ENCODE data around the gene PLEKHG1. TPM values are rescaled to one million over a fixed set of nuclear protein-coding genes. Genes with fewer than 3 reads are reported as not detected.

Gene PLEKHG1
- total and polyA plus RNA-seq, 2 of the 13 experiments (the other 11 are each of a cell fraction or from before 2014, with no cell fraction given): 0.03 to 0.04 TPM

DNA sequence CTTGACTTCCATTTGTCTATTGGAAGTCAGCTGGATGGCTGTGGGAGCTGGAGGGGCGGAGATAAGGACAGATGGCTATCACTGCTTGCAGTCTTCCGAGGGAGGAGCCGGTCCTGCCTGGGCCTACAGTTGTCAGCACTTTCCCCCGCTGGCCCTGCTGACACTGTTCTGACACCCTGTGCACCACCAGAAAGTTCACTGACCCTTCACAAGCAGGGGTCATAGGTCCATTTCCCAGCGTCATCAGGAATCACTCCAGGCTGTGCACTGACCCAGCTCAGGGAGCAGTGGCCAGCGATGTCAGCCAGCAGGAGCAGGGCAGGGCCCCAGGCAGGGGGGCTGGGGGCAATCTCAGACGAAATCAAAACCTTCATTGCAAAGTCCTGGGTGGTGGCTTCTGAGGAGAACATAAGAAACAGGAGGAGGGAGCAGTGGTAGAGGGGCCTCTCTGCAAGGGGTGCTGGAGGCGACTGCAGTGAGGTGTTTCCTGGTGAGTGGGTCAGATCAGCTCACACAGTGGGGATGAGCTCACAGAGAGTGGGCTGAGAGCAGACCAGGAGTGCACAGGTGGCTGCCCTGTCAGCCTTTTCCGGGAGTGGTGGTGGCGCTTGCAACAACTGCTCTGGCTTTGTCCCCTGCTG is 26.5 kb upstream of the PLEKHG1 start (continued):
- no peak for TF ChIP-seq ZNF775 (CRISPR knock-in tag; IDR thresholded peaks at IDR 0.05; ENCODE audit: borderline replicate concordance)
- TF ChIP-seq CENPT (CRISPR knock-in tag; IDR thresholded peaks at IDR 0.05; ENCODE audit: low read depth): no peak
- no peak for TF ChIP-seq PBX3 (CRISPR knock-in tag; IDR thresholded peaks at IDR 0.05; ENCODE audit: borderline replicate concordance)
- TF ChIP-seq HCFC1 (IDR thresholded peaks at IDR 0.05; ENCODE audit: low read depth, low read length): no peak
- no peak for TF ChIP-seq ZNF230 (CRISPR knock-in tag; IDR thresholded peaks at IDR 0.05)
- TF ChIP-seq, protein P1, sequence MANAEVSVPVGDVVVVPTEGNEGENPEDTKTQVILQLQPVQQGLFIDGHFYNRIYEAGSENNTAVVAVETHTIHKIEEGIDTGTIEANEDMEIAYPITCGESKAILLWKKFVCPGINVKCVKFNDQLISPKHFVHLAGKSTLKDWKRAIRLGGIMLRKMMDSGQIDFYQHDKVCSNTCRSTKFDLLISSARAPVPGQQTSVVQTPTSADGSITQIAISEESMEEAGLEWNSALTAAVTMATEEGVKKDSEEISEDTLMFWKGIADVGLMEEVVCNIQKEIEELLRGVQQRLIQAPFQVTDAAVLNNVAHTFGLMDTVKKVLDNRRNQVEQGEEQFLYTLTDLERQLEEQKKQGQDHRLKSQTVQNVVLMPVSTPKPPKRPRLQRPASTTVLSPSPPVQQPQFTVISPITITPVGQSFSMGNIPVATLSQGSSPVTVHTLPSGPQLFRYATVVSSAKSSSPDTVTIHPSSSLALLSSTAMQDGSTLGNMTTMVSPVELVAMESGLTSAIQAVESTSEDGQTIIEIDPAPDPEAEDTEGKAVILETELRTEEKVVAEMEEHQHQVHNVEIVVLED (CRISPR knock-in tag; IDR thresholded peaks at IDR 0.05; ENCODE audit: borderline replicate concordance): no peak
- no peak for TF ChIP-seq ZNF484 (CRISPR knock-in tag; IDR thresholded peaks at IDR 0.05; ENCODE audit: borderline replicate concordance, low read depth)
- no peak for TF ChIP-seq YY1 (IDR thresholded peaks at IDR 0.05; ENCODE audit: insufficient read depth, insufficient replicate concordance, low read depth, low read length)
- no peak for TF ChIP-seq YEATS2 (CRISPR knock-in tag; IDR thresholded peaks at IDR 0.05; ENCODE audit: borderline replicate concordance)
- TF ChIP-seq ZNF367 (CRISPR knock-in tag; IDR thresholded peaks at IDR 0.05; ENCODE audit: borderline replicate concordance): no peak
- no peak for TF ChIP-seq SRSF9 (IDR thresholded peaks at IDR 0.05; ENCODE audit: borderline replicate concordance, insufficient read depth, low read depth, low read length, poor library complexity, severe bottlenecking)
- TF ChIP-seq ZNF44 (CRISPR knock-in tag; IDR thresholded peaks at IDR 0.05): no peak
- TF ChIP-seq, protein P2, sequence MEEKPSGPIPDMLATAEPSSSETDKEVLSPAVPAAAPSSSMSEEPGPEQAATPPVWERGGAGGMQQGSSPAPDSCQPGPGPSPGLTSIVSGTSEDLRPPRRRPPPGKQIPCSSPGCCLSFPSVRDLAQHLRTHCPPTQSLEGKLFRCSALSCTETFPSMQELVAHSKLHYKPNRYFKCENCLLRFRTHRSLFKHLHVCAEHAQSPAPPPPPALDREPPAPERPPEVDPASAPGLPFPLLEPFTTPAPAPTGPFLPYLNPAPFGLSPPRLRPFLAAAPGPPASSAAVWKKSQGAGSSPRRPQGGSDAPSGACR (CRISPR knock-in tag; IDR thresholded peaks at IDR 0.05): no peak
- TF ChIP-seq, protein P3, sequence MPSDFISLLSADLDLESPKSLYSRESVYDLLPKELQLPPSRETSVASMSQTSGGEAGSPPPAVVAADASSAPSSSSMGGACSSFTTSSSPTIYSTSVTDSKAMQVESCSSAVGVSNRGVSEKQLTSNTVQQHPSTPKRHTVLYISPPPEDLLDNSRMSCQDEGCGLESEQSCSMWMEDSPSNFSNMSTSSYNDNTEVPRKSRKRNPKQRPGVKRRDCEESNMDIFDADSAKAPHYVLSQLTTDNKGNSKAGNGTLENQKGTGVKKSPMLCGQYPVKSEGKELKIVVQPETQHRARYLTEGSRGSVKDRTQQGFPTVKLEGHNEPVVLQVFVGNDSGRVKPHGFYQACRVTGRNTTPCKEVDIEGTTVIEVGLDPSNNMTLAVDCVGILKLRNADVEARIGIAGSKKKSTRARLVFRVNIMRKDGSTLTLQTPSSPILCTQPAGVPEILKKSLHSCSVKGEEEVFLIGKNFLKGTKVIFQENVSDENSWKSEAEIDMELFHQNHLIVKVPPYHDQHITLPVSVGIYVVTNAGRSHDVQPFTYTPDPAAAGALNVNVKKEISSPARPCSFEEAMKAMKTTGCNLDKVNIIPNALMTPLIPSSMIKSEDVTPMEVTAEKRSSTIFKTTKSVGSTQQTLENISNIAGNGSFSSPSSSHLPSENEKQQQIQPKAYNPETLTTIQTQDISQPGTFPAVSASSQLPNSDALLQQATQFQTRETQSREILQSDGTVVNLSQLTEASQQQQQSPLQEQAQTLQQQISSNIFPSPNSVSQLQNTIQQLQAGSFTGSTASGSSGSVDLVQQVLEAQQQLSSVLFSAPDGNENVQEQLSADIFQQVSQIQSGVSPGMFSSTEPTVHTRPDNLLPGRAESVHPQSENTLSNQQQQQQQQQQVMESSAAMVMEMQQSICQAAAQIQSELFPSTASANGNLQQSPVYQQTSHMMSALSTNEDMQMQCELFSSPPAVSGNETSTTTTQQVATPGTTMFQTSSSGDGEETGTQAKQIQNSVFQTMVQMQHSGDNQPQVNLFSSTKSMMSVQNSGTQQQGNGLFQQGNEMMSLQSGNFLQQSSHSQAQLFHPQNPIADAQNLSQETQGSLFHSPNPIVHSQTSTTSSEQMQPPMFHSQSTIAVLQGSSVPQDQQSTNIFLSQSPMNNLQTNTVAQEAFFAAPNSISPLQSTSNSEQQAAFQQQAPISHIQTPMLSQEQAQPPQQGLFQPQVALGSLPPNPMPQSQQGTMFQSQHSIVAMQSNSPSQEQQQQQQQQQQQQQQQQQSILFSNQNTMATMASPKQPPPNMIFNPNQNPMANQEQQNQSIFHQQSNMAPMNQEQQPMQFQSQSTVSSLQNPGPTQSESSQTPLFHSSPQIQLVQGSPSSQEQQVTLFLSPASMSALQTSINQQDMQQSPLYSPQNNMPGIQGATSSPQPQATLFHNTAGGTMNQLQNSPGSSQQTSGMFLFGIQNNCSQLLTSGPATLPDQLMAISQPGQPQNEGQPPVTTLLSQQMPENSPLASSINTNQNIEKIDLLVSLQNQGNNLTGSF (CRISPR knock-in tag; IDR thresholded peaks at IDR 0.05): no peak
- no peak; the same call in 1 of the 2 replicates for TF ChIP-seq ZNF350 (CRISPR knock-in tag; IDR thresholded peaks at IDR 0.05; ENCODE audit: borderline replicate concordance, low read depth)

Data from HepG2 (cell line).